ENCODE results near the gene BTBD18. TPM values are rescaled to one million over a fixed set of nuclear protein-coding genes. Genes with fewer than 3 reads are reported as not detected.

BTBD18 gene
- total and polyA plus RNA-seq, 8 donors = not detected

GRCh38 chr11:57785072-57785471 lies 33.5 kb upstream of the BTBD18 start:
- DNase-seq = no peak
- Histone ChIP-seq H3K9me3 (no peaks in the 10 kb centered on the region), H3K27me3 (no peaks in the 10 kb centered on the region), H3K4me3 (no peak overlapping the region), H3K36me3 (no peaks in the 10 kb centered on the region), H3K4me1 (peaks cover 56 to 100% (median 92%) of the 10 kb centered on the region in 4 donors), H3K27ac (peak overlapping the region in 3 of 5 donors; percentile 88 to 91 (median 89))
- intact Hi-C loops (cut with DNase I; ENCODE audit: low total_unique reads) = no loop called here
- TF ChIP-seq CTCF (IDR thresholded peaks at IDR 0.05) (no peak), POLR2A (IDR thresholded peaks at IDR 0.05) (no peak), EP300 (IDR thresholded peaks at IDR 0.05) (no peak), POLR2AphosphoS5 (IDR thresholded peaks at IDR 0.05) (no peak)
- 68 to 76% (median 73%) methylated on average over 2 of the region's 2 CpGs for WGBS, 5 donors

GRCh38 chr11:57781529-57781943 lies 29.9 kb upstream of the BTBD18 start:
- H3K4me3 ChIP-seq = no peak overlapping the region
- WGBS, 5 donors = 20 to 51% (median 31%) methylated on average over 3 of the region's 3 CpGs
- no peaks in the 10 kb centered on the region for H3K27me3 ChIP-seq
- TF ChIP-seq POLR2AphosphoS5 (IDR thresholded peaks at IDR 0.05) (peak in 2 of 3 donors; percentile 72 to 79), CTCF (IDR thresholded peaks at IDR 0.05) (no peak), POLR2A (IDR thresholded peaks at IDR 0.05) (no peak), EP300 (IDR thresholded peaks at IDR 0.05) (no peak)
- peak; percentile 88 to 94 for DNase-seq
- peak overlapping the region; percentile 79 to 91 (median 89) for H3K27ac ChIP-seq
- H3K9me3 ChIP-seq = no peaks in the 10 kb centered on the region
- intact Hi-C loops (cut with DNase I; ENCODE audit: low total_unique reads) = no loop called here
- H3K4me1 ChIP-seq = peaks cover 64 to 100% (median 94%) of the 10 kb centered on the region in 4 donors
- no peaks in the 10 kb centered on the region for H3K36me3 ChIP-seq

GRCh38 chr11:57779276-57779675 lies 27.7 kb upstream of the BTBD18 start:
- no peak for TF ChIP-seq EP300 (IDR thresholded peaks at IDR 0.05)
- peak in 2 of 3 donors; percentile 26 to 63 for TF ChIP-seq POLR2AphosphoS5 (IDR thresholded peaks at IDR 0.05)
- no peak for TF ChIP-seq POLR2A (IDR thresholded peaks at IDR 0.05)
- TF ChIP-seq CTCF (IDR thresholded peaks at IDR 0.05) = no peak
- Histone ChIP-seq H3K36me3 (no peaks in the 10 kb centered on the region), H3K27ac (peak overlapping the region; percentile 70 to 91 (median 89)), H3K4me3 (peak overlapping the region in 1 of 4 donors; percentile 18), H3K9me3 (no peaks in the 10 kb centered on the region), H3K4me1 (peaks cover 72 to 100% (median 97%) of the 10 kb centered on the region in 4 donors), H3K27me3 (no peaks in the 10 kb centered on the region)
- peak; percentile 56 to 73 for DNase-seq
- intact Hi-C loops (cut with DNase I; ENCODE audit: low total_unique reads) = no loop called here
- WGBS, 5 donors = 15 to 22% (median 18%) methylated on average over 1 of the region's 1 CpG

- TF ChIP-seq CTCF (IDR thresholded peaks at IDR 0.05) (no peak), POLR2AphosphoS5 (IDR thresholded peaks at IDR 0.05) (peak; percentile 17 to 86 (median 68)), EP300 (IDR thresholded peaks at IDR 0.05) (no peak), POLR2A (IDR thresholded peaks at IDR 0.05) (peak in 2 of 4 donors; percentile 19 to 35)
- Histone ChIP-seq H3K27me3 (no peaks in the 10 kb centered on the region), H3K9me3 (no peaks in the 10 kb centered on the region), H3K4me1 (peaks cover 80 to 100% (median 97%) of the 10 kb centered on the region in 4 donors), H3K27ac (peak overlapping the region; percentile 88 to 96 (median 90)), H3K36me3 (no peaks in the 10 kb centered on the region), H3K4me3 (peak overlapping the region; percentile 5 to 20 (median 14))
- 6 to 18% (median 10%) methylated on average over 6 of the region's 6 CpGs for WGBS, 5 donors
- DNase-seq = peak; percentile 95 to 98
- intact Hi-C loops (cut with DNase I; ENCODE audit: low total_unique reads) = no loop called here
These were observed 26.9 kb upstream of the BTBD18 start for GRCh38 chr11:57778318-57779037.
